Muscle of leg (tissue), 11 donors: ENCODE measurements around the gene IL7R. TPM values are rescaled to one million over a fixed set of nuclear protein-coding genes. Genes with fewer than 3 reads are reported as not detected.
"Not testable (repeated sequence)": the region's sequence is repeated elsewhere in the genome, so short reads cannot be mapped to it uniquely, and the experiment has no call there.

Experiments used
- DNase-seq: peaks from one replicate; pipeline ENCODE4 v3.0.0; 2013
- H3K27ac ChIP-seq: one replicate; pipeline ENCODE4 v1.5.1; 2013; ENCODE audit warnings: mild to moderate bottlenecking, low read length, control low read depth
- H3K27me3 ChIP-seq: one replicate; pipeline ENCODE4 v1.6.1; 2013; ENCODE audit warnings: low read length; ENCODE audit not compliant: control insufficient read depth, insufficient read depth
- H3K36me3 ChIP-seq: one replicate; pipeline ENCODE4 v1.6.1; 2013; ENCODE audit warnings: low read length; ENCODE audit not compliant: control insufficient read depth, insufficient read depth
- H3K4me1 ChIP-seq: one replicate; pipeline ENCODE4 v1.6.1; 2013; ENCODE audit warnings: low read length; ENCODE audit not compliant: control insufficient read depth, insufficient read depth
- H3K4me3 ChIP-seq: one replicate; pipeline ENCODE4 v1.5.1; 2013; ENCODE audit warnings: low read length, control low read depth
- H3K9me3 ChIP-seq: replicated peaks from 2 replicates; pipeline ENCODE4 v1.6.1; 2013; ENCODE audit warnings: low read depth, low read length; ENCODE audit not compliant: control insufficient read depth
- WGBS: methylation state at CpG from one replicate; pipeline ENCODE4 v1.1.5; 2013; ENCODE audit warnings: missing lambda C conversion rate; ENCODE audit not compliant: insufficient coverage; 5-methylcytosine and 5-hydroxymethylcytosine counted together
- polyA plus RNA-seq, 8 donors: library from polyadenylated mRNA; unstranded; fragments of 120-200 nt; gene quantifications; one replicate each; pipeline versions ENCODE4 v1.2.1 to v1.2.3, GENCODE V29; 2013; ENCODE audit warnings: inconsistent platforms in 1 of 8, low replicate concordance in 1 of 8; ENCODE audit not compliant: insufficient read length in 8 of 8, insufficient read depth in 1 of 8
- total RNA-seq: library from RNA; stranded (reverse); fragments of 120-200 nt; gene quantifications from one replicate; pipeline ENCODE4 v1.2.4, GENCODE V29; 2013

The IL7R gene
- total and polyA plus RNA-seq, 9 donors = 0.22 to 2.4 (median 1.7) TPM

DNA sequence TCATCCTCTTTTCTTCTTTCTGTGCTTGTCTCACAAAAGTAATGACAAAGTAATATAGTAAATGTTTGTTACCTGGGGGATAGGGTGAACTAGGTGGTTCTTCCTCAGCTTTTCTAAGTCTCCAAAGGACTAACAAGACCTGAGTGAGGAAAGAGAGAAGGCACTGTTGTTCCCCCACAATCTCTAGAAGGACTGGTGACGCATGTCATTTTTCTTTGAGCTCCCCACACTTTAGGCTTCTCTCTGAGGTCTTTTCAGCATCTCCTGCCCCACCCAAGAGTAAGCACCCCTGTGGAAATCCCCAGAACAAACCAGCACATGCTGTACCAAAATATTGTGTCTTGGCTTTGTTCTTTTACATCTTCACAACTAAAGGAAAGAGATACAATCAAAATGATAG, 2.4 kb upstream of the IL7R start:
- no peaks in the 10 kb centered on the region for H3K27me3 ChIP-seq
- H3K9me3 ChIP-seq = no peaks in the 10 kb centered on the region
- peaks cover 6% of the 10 kb centered on the region for H3K4me1 ChIP-seq
- no peak for DNase-seq
- H3K36me3 ChIP-seq = no peaks in the 10 kb centered on the region
- 100% methylated on average over 1 of the region's 1 CpG for WGBS
- no peak overlapping the region for H3K4me3 ChIP-seq
- H3K27ac ChIP-seq = no peak overlapping the region

GRCh38 chr5:35855187-35855586, 1.5 kb upstream of the IL7R start:
- no peak overlapping the region for H3K27ac ChIP-seq
- peaks cover 4% of the 10 kb centered on the region for H3K4me1 ChIP-seq
- WGBS = no CpG with 5 or more reads among the region's 1 CpG

DNA sequence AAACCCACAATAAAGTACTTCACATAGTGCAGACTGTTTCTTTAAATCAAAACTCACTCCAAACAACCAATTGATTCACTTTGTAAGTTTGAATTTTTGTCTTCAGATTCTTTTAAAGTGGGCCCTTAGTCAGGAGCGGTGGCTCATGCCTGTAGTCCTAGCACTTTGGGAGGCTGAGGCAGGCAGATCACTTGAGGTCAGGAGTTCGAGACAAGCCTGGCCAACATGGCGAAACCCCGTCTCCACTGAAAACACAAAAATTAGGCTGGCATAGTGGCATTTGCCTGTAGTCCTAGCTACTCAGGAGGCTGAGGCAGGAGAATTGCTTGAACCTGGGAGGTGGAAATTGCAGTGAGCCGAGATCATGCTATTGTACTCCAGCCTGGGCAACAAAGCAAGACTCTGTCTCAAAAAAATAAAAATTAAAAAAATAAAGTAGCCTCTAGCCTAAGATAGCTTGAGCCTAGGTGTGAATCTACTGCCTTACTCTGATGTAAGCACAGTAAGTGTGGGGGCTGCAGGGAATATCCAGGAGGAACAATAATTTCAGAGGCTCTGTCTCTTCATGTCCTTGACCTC, 416 bp upstream of the IL7R start:
- not testable (repeated sequence) for H3K27ac ChIP-seq, H3K9me3 ChIP-seq, H3K4me3 ChIP-seq, H3K4me1 ChIP-seq, H3K36me3 ChIP-seq, DNase-seq, H3K27me3 ChIP-seq
- 100% methylated on average over 4 of the region's 5 CpGs for WGBS

More at GRCh38 chr5:35855187-35855586, 1.5 kb upstream of the IL7R start:
- Histone ChIP-seq H3K9me3 (no peaks in the 10 kb centered on the region), H3K36me3 (no peaks in the 10 kb centered on the region), H3K27me3 (no peaks in the 10 kb centered on the region), H3K4me3 (no peak overlapping the region)
- DNase-seq = no peak

DNA sequence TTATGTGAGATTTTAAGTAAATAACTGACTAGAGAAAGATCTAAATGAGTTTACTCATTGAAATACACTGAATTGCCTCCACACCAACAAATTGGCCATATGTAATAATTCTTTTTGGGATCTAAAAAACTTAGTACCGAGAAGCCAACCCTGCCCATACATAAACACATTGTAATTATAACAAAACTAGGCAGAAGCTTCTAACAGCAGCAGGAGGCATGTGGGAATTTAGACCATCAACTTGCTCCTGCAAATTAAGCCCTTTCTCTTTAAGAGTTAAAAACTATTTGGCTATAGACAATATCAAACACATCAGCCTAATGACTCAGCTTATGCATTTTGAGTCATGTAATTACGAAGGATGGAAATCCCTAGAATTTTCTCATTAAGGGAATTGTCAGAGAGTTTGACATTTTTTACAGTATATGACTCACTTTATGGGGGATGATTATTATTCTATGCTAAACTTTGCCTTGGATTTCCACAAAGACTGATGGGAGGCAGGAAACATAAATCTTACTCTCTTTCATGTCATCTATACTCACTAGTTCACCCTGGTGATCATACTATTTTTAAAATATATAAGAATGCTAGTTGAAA, 1.0 kb downstream of the IL7R start:
- no peaks in the 10 kb centered on the region for H3K9me3 ChIP-seq
- no CpG with 5 or more reads among the region's 2 CpGs for WGBS
- no peak overlapping the region for H3K27ac ChIP-seq
- no peaks in the 10 kb centered on the region for H3K36me3 ChIP-seq
- peaks cover 4% of the 10 kb centered on the region for H3K4me1 ChIP-seq
- no peak for DNase-seq
- no peak overlapping the region for H3K4me3 ChIP-seq
- no peaks in the 10 kb centered on the region for H3K27me3 ChIP-seq

DNA sequence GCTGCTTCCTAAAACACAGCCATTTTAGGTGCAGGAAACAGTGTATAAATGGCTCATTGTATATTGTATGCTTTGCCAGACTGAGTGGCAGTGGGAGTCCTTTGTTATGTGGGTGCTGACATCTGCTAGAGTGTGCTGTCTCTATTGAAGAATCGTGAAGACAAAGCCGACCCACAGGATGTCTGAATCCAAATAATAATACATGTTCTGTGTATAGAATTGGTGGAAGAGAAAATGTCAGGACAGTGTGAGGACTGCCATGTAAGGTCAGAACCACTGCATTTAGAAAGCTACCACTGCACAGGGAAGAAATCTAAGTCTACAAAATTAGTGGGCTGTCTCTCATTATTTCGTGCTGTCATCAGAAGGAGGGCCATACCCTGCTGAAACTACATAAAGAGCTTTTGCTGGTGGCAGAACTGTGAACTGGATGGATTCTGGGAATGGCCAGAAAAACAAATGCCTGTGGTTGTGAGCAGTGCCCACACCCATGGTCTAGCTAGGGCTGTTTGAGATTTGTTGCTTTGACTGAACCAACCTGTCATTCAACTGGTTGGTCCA, 2.5 kb downstream of the IL7R start:
- 100% methylated on average over 1 of the region's 3 CpGs for WGBS
- H3K9me3 ChIP-seq = no peaks in the 10 kb centered on the region
- no peak for DNase-seq
- H3K4me1 ChIP-seq = no peaks in the 10 kb centered on the region
- no peak overlapping the region for H3K27ac ChIP-seq
- H3K36me3 ChIP-seq = no peaks in the 10 kb centered on the region
- no peaks in the 10 kb centered on the region for H3K27me3 ChIP-seq
- no peak overlapping the region for H3K4me3 ChIP-seq

GRCh38 chr5:35860686-35861085, 4.0 kb downstream of the IL7R start:
- no peak overlapping the region for H3K4me3 ChIP-seq

DNA sequence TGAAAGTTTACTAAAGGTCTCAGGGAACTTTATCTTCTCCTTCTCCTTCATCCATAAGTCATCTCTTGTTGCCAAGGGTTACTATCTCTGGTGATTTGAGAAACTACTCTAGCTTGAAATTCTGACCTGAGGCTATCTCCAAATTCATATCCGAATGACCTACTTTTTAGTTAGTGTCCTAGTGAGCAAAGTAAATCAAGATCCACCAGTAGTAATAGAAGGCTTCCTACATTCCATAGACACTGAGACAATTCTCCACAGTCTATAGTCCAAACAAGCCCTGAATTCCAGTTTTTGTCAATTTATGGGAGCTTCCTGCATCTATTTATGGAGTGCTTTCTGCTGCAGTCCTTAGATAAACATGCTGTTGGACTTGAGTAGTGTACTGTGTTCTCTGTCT, 5.0 kb downstream of the IL7R start:
- Histone ChIP-seq H3K27me3 (no peaks in the 10 kb centered on the region), H3K4me1 (no peaks in the 10 kb centered on the region), H3K27ac (no peak overlapping the region), H3K4me3 (no peak overlapping the region), H3K9me3 (no peaks in the 10 kb centered on the region), H3K36me3 (no peaks in the 10 kb centered on the region)
- DNase-seq = no peak
- WGBS = no CpG with 5 or more reads among the region's 1 CpG

More at GRCh38 chr5:35860686-35861085, 4.0 kb downstream of the IL7R start:
- H3K4me1 ChIP-seq = no peaks in the 10 kb centered on the region
- no CpG with 5 or more reads among the region's 1 CpG for WGBS
- H3K36me3 ChIP-seq = no peaks in the 10 kb centered on the region
- H3K27ac ChIP-seq = no peak overlapping the region
- no peaks in the 10 kb centered on the region for H3K9me3 ChIP-seq
- no peaks in the 10 kb centered on the region for H3K27me3 ChIP-seq
- no peak for DNase-seq

DNA sequence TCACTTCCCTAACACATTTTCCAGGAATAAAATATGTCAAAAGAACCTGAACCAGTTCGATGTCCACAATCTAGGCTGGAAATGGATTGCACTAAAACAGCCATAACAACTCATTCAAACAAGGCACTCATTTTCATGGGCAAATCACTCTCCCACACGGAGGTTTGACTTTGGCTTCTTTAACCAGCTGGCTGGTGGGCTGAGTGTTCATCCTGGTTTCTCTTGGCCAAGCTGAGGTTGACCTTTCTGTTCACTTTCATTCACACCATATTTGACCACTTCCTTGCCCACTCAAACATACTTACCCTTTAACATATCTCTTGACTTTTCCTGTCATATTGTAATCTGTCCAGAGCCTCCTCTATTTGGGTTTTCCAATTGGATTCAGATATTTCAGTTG, 5.4 kb downstream of the IL7R start:
- no peaks in the 10 kb centered on the region for H3K4me1 ChIP-seq
- DNase-seq = no peak
- H3K36me3 ChIP-seq = no peaks in the 10 kb centered on the region
- 91% methylated on average over 2 of the region's 2 CpGs for WGBS
- no peaks in the 10 kb centered on the region for H3K27me3 ChIP-seq
- H3K27ac ChIP-seq = no peak overlapping the region
- H3K9me3 ChIP-seq = no peaks in the 10 kb centered on the region
- H3K4me3 ChIP-seq = no peak overlapping the region

- no CpG with 5 or more reads among the region's 3 CpGs for WGBS
- Histone ChIP-seq H3K27ac (no peak overlapping the region), H3K27me3 (no peaks in the 10 kb centered on the region), H3K4me3 (no peak overlapping the region), H3K9me3 (no peaks in the 10 kb centered on the region), H3K36me3 (no peaks in the 10 kb centered on the region), H3K4me1 (no peaks in the 10 kb centered on the region)
- no peak for DNase-seq
Measured at GRCh38 chr5:35863159-35863558, 6.5 kb downstream of the IL7R start.

DNA sequence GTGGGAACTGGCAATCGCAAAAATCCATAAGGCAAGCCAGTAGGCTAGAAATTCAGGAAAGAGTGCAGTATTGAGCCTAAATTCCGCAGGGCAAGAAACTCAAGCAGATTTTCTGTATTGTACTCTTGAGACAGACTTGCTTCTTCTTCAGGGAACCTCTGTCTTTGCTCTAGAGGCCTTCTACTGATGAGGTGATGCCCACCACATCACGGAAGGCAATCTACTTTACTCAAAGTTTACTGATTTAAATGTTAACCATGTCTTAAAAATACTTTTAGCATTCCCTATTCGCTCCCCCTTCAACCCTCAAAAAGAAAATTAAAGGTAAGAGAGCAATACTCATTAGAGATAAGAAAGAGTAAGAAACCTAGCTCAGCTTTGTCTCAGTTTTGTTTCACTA, 11.3 kb downstream of the IL7R start:
- H3K9me3 ChIP-seq = no peaks in the 10 kb centered on the region
- WGBS = 94% methylated on average over 2 of the region's 4 CpGs
- H3K27ac ChIP-seq = no peak overlapping the region
- DNase-seq = no peak
- H3K4me3 ChIP-seq = no peak overlapping the region
- no peaks in the 10 kb centered on the region for H3K4me1 ChIP-seq
- H3K27me3 ChIP-seq = no peaks in the 10 kb centered on the region
- no peaks in the 10 kb centered on the region for H3K36me3 ChIP-seq
